Stimulated activated naive CD8-positive, alpha-beta T cell treated with anti-CD3 and anti-CD28 coated beads, Interleukin-15, amount 100 ng/mL, for 72 hours (primary cell): ENCODE results near the gene SLA2.
A peak's percentile ranks its signal among the peaks of the same experiment; 100 is the strongest.
"Not testable (repeated sequence)": the region's sequence is repeated elsewhere in the genome, so short reads cannot be mapped to it uniquely, and the experiment has no call there.

Source experiments
- ATAC-seq: fragments of 150-1000 bp; cut with Tn5 transposase; 2 replicates; pipeline ENCODE4 v1.10.0; 2021; ENCODE audit warnings: mild to moderate bottlenecking, moderate library complexity
- DNase-seq, 2 donors: peaks; one replicate each; pipeline ENCODE4 v3.0.0; 2021 to 2022
- H3K27ac Mint-ChIP-seq, 2 donors: one replicate each; pipeline ENCODE4 v1.8.0; 2022; ENCODE audit warnings: mild to moderate bottlenecking in 2 of 2, mixed read lengths in 2 of 2, moderate library complexity in 2 of 2
- H3K27me3 Mint-ChIP-seq: one replicate; pipeline ENCODE4 v1.8.0; 2022; ENCODE audit warnings: mixed read lengths
- H3K4me1 Mint-ChIP-seq: one replicate; pipeline ENCODE4 v1.8.0; 2022; ENCODE audit warnings: mild to moderate bottlenecking, mixed read lengths
- H3K4me3 Mint-ChIP-seq, 2 donors: one replicate each; pipeline ENCODE4 v1.8.0; 2022; ENCODE audit warnings: mild to moderate bottlenecking in 2 of 2, mixed read lengths in 2 of 2, moderate library complexity in 1 of 2
- H3K9me3 Mint-ChIP-seq, 2 donors: one replicate each; pipeline ENCODE4 v1.8.0; 2022; ENCODE audit warnings: mixed read lengths in 2 of 2

The SLA2 gene

DNA sequence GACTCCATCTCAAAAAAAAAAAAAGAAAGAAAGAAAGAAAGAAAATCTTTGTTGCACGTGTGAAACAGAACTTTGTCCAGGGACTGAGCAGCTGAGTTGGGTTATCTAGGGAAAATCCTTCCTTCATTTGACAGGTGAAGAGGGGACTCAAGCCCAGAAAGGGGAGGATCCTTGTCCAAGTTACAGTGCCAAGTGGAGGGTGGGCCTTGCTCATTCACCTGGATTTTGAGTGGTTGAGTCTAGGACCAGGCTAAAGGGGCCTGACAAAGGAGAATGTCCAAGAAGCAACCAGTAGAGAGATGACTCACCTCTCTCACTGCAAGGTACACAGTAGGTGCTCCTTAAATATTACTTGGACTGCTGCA lies 69.9 kb downstream of the SLA2 start:
- Mint-ChIP-seq H3K4me1 (peaks cover 60% of the 10 kb centered on the region), H3K4me3 (peak overlapping the region; percentile 94 to 96), H3K27ac (peak overlapping the region in 1 of 2 donors; percentile 96), H3K27me3 (no peaks in the 10 kb centered on the region), H3K9me3 (no peaks in the 10 kb centered on the region)
- DNase-seq (no peak), ATAC-seq (no peak)

DNA sequence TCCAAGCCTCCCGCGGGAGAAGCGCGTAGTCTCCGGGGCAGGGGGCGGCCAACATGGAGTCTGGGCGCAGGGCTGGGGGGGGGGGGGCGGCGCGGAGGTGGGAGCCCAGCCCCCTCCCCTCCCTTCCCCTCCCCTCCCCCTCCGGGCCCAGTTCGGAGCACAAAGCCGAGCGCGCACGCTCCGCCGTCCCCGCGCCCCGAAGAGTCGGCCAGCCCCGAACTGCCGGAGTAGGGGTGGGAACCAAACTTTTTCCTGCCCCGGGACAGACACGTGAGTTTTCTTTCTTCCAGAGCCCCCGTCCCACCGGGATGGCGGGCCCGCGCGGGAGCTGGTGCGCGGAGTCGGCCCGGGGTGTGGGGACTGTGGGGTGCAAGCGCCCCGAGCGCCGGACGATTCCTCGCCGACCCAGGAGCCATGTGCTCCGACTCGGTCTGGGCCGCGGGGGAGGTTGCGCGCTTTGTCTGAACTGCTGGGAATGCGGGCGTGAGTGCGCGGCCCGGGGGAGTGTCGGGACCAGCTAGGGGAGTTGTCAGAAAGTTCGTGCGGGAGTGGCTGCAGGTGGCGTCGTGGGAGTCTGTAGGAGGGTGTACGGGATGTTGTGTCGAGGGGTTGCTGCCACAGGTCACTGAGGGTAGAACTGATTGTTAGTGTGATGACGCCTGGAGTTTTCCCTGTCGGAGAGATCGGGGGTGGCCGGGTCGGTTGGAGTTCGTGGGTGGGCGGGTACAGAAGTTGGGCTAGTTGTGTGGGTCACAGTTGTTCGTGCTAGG lies 71.4 kb downstream of the SLA2 start:
- Mint-ChIP-seq H3K27ac (peak overlapping the region; percentile 96 to 97), H3K4me1 (peaks cover 47% of the 10 kb centered on the region), H3K27me3 (no peaks in the 10 kb centered on the region), H3K9me3 (no peaks in the 10 kb centered on the region), H3K4me3 (peak overlapping the region; percentile 94 to 96)
- DNase-seq (peak; percentile 40 to 47), ATAC-seq (peak; percentile 4)

DNA sequence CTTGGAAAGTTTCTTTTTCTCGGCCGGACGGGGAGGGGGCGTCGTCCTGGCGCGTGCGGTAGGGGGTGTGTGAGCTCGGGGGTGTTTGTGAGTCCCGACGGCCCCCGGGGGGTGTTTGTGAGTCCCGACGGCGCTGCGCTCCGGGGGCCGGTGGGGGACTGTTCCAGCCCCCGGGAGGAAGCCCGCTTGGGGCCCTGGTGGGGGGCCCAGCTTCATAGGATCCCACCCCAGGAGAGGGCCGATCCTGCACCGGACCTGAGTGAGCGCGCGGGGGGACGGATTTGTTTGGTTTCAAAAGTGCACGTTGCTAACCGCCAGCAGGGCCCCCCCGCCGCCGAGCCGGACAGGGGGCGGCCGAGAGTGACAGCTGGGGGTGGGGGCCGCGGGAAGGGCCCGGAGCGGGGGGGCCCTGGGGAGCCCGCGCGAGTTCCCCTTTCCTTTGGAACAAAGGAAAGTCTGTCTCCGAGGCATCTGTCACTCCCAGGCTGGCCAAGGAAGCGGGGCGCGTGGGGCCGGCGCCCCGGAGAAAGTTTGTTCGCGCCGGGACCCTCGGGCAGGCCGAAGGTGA lies 72.1 kb downstream of the SLA2 start:
- Mint-ChIP-seq H3K27me3 (no peaks in the 10 kb centered on the region), H3K27ac (peak overlapping the region; percentile 91 to 92), H3K4me1 (peaks cover 41% of the 10 kb centered on the region), H3K4me3 (peak overlapping the region; percentile 94 to 96), H3K9me3 (no peaks in the 10 kb centered on the region)
- DNase-seq (peak; percentile 38 to 48), ATAC-seq (peak; percentile 5)

DNA sequence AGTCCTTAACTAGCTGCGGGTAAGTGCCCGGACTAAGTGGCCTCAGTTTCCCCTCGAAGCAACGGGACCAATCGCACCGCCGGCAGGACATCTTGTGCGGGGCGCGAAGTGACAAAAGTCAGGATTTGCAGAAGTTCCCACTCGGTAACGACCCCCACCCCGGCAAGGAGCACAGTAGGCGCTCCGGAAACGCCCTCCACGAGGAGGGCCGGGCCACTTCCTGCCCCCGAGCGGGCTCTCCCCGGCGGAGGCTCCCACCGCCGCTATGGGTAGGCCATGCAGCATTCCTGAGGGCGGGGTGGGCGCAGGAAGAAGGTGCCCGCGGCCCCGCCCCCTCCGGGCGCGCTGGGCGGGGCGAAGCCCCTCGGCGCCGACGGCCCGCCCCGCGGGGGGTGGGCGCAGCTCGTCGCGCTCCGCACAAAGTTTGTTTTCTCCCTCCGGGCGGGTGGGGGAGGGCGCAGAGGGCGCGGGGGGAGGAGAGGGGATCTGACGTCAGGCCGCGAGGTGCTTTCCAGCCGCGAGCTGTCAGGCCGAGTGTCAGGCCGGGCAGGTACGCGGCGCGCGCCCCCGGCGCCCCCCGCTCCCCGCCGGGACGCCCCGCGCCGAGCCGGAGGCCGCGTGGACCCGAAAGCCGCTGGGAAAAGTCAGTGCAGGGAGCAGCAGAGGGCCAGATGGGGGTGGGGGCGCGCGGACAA lies 72.7 kb downstream of the SLA2 start, which contains the start of gene TGIF2:
TGIF2 (plus strand) TSS at position 495 of the 695 bp plus-strand sequence. CDS start 5,178 bp downstream, outside the sequence.
- Mint-ChIP-seq H3K4me1 (peaks cover 38% of the 10 kb centered on the region), H3K4me3 (peak within 1 kb of the TSS; percentile 95 to 96), H3K27me3 (no peaks in the 10 kb centered on the region), H3K9me3 (no peaks in the 10 kb centered on the region), H3K27ac (peak within 1 kb of the TSS; percentile 99)
- DNase-seq, result peak; percentile 92 to 93
- peak; percentile 85 for ATAC-seq

DNA sequence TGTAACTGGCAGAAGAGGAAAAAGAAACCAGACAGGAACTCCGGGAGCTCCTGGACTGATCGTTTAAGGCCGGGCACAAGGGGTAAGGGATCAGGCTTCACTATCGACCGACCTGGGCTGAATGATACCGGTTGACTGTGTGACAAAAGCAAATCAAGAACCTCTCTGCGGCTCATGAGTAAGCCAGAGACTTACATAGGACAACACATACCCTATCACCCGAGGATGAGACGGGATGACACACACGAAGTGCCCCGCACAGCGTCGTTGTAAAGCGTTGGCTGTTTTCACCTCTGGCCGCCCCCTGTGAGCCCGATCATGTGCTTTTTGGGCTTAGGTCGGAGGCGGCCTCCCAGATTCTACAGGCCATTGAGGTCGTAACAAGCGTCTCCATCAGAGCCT lies 73.3 kb downstream of the SLA2 start:
- Mint-ChIP-seq H3K9me3 (no peaks in the 10 kb centered on the region), H3K27ac (peak overlapping the region; percentile 99), H3K4me1 (peaks cover 38% of the 10 kb centered on the region), H3K4me3 (peak overlapping the region; percentile 95), H3K27me3 (no peaks in the 10 kb centered on the region)
- DNase-seq (peak; percentile 70 to 84), ATAC-seq (peak; percentile 86)

DNA sequence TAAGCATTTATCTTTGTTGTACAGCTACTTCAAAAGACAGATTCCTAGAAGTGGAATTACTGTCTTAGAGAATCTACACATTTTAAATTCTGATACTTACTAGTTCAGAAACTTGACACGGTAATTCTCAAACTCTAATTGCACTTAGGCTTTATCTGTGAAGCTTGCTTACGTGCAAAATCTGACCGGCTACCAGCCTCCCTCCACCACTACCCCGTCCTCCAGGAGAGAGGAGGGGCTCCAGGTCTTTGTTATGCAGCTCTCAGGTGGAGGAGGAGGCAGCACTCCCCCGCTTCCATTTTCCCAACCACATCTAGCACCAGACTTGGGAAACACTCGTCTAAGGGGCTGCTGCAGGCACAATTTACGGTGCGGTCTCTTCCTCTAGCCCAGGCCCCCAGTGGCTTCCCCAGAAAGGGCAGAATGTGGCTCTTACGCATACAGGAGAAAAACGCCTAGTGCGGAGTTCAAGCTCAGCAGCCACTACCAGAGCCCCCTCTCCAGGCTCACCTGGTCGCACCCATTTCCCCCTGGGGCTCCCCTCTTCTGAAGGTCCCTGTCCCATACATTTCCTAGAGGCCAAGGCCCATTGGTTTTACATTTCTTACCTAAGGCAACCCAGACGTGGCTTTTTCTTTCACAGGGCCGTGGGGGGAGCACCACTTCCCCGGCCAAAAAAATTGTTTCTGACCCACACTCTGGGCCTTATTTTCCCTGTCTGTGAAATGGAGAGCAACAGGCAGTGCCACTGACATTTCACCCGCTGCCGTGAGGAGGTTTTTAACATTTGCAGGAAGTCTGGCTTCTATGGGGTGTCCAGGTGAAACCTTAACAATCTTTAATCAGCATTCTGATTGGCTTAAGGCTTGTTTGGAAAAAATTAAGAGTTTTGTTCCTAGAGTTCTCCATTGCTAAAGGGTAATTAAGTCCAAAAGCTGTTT lies 74.2 kb downstream of the SLA2 start:
- Mint-ChIP-seq H3K4me3 (peak overlapping the region; percentile 95), H3K4me1 (peaks cover 38% of the 10 kb centered on the region), H3K27ac (peak overlapping the region; percentile 99), H3K27me3 (no peaks in the 10 kb centered on the region), H3K9me3 (no peaks in the 10 kb centered on the region)
- DNase-seq (no peak), ATAC-seq (no peak)

DNA sequence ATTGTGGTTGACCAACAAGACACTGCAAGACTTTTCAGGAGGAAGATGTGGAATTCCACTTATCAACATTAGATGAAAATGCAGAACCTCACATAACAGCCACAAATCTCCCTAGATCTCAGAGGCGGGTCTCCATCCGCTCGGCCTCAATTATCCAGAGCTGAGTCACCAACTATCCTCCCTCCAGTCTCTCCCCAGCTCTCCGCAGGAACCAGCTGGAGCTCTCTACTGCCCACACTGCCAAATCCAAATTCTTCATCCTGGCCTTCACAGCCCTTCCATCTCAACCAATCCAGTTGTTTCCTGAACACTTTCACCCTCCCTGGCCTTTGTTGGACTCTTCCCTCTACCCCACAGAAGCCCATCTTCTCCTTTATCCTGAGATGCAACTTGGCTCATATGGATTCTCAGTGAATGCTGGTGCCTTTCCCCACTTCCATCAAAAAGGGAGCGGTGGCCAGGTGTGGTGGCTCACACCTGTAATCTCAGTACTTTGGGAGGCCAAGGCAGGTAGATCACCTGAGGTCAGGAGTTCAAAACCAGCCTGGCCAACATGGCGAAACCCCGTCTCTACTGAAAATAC lies 76.1 kb downstream of the SLA2 start:
- H3K4me1 Mint-ChIP-seq, result peaks cover 22% of the 10 kb centered on the region
- H3K27me3 Mint-ChIP-seq, result no peaks in the 10 kb centered on the region
- ATAC-seq (no peak), DNase-seq (no peak)
- H3K4me3 Mint-ChIP-seq, result no peak overlapping the region
- H3K27ac Mint-ChIP-seq, result peak overlapping the region in 1 of 2 donors; percentile 38
- peaks cover under 1 to 6% of the 10 kb centered on the region in 2 donors for H3K9me3 Mint-ChIP-seq

DNA sequence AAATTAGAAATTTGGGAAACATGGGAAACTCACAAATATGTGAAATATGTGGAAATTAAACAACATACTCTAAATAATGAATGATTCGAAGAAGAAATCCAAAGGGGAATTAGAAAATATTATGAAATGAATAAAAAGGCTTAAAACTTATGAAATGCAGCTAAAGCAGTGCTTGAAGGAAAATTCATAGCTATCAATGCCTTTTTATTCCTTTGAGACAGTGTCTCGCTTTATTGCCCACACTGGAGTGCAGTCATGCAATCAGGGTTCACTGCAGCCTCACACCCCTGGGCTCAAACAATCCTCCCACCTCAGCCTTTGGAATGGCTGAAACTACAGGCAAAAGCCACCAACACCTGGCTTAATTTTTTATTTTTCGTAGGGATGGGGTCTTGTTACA lies 80.5 kb downstream of the SLA2 start:
- Mint-ChIP-seq H3K27me3 (no peaks in the 10 kb centered on the region), H3K9me3 (peaks cover 11 to 18% of the 10 kb centered on the region in 2 donors), H3K27ac (no peak overlapping the region), H3K4me1 (peaks cover 15% of the 10 kb centered on the region), H3K4me3 (no peak overlapping the region)
- no peak for DNase-seq
- no peak for ATAC-seq

DNA sequence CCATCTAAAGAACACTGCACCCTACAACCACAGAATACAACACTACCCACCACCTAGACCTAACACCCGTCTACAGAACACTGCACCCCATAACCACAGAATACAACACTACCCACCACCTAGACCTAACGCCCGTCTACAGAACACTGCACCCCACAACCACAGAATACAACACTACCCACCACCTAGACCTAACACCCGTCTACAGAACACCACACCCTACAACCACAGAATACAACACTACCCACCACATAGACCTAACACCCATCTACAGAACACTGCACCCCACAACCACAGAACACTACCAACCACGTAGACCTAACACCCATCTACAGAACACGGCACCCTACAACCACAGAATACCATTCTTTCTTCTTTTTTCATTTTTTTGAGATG lies 81.3 kb downstream of the SLA2 start:
- Mint-ChIP-seq H3K9me3 (peaks cover 11 to 18% of the 10 kb centered on the region in 2 donors), H3K4me1 (peaks cover 15% of the 10 kb centered on the region)
- H3K4me3 Mint-ChIP-seq, ATAC-seq, H3K27me3 Mint-ChIP-seq, H3K27ac Mint-ChIP-seq, DNase-seq: not testable (repeated sequence)

DNA sequence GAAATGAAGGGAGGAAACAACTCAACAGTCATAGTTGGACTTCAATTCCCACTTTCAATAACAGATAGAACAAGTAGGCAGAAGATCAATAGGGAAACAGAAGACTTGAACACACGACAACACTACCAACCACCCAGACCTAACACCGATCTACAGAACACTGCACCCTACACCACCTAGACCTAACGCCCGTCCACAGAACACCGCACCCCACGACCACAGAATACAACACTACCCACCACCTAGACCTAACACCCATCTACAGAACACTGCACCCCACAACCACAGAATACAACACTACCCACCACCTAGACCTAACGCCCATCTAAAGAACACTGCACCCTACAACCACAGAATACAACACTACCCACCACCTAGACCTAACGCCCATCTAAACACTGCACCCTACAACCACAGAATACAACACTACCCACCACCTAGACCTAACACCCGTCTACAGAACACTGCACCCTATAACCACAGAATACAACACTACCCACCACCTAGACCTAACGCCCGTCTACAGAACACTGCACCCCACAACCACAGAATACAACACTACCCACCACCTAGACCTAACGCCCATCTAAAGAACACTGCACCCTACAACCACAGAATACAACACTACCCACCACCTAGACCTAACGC lies 81.8 kb downstream of the SLA2 start:
- peak overlapping the region in 1 of 2 donors; percentile 30 for H3K27ac Mint-ChIP-seq
- H3K27me3 Mint-ChIP-seq, DNase-seq, H3K4me3 Mint-ChIP-seq, ATAC-seq: not testable (repeated sequence)
- peaks cover 15% of the 10 kb centered on the region for H3K4me1 Mint-ChIP-seq
- peaks cover 11 to 18% of the 10 kb centered on the region in 2 donors for H3K9me3 Mint-ChIP-seq

DNA sequence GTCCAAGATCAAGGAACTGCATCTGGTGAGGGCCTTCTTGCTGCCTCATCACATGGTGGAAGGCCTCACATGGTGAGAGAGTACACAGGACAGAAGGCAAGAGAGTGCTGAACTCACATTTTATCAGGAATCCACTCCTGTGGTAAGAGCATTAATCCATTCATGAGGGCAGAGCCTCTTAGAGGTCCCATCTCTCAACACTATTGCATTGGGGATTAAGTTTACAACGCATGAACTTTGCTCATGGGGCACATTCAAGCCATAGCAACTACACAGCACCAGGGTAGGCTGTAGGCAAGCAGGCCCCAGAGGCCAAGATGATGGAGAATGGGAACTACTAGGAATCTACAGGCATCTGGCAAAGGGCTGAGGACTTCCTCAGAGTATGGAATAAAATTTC lies 82.6 kb downstream of the SLA2 start:
- H3K27me3 Mint-ChIP-seq, result no peaks in the 10 kb centered on the region
- ATAC-seq (no peak), DNase-seq (no peak)
- peaks cover 15% of the 10 kb centered on the region for H3K4me1 Mint-ChIP-seq
- no peak overlapping the region for H3K27ac Mint-ChIP-seq
- H3K4me3 Mint-ChIP-seq, result no peak overlapping the region
- peaks cover 11 to 18% of the 10 kb centered on the region in 2 donors for H3K9me3 Mint-ChIP-seq

DNA sequence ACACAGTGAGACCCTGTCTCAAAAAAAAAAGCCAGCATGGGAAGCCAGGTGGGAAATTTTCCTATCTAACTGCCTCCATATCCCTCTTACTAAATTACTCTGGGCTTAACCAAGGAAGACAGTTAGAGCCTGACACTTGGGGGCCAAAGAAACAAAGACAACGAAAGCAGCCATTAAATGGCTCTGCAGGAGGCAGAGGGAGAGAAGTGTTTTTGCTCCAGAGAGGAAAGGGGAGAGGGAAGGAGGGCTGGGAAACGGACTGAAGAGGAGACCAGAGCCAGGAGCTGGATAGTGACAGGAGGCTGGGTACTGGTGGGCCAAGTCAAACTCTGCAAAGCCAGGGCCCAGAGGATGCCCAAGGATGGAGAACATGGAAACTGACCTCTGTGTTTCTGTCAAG lies 83.3 kb downstream of the SLA2 start:
- peaks cover 11 to 18% of the 10 kb centered on the region in 2 donors for H3K9me3 Mint-ChIP-seq
- H3K27ac Mint-ChIP-seq, result no peak overlapping the region
- H3K4me1 Mint-ChIP-seq, result peaks cover 15% of the 10 kb centered on the region
- ATAC-seq, result no peak
- no peak for DNase-seq
- H3K4me3 Mint-ChIP-seq, result no peak overlapping the region
- H3K27me3 Mint-ChIP-seq, result no peaks in the 10 kb centered on the region
